Epithelial cell of proximal tubule (primary cell): ENCODE data around the gene ZSCAN30. TPM values are rescaled to one million over a fixed set of nuclear protein-coding genes. Genes with fewer than 3 reads are reported as not detected.

Source experiments
- DNase-seq: peaks from one replicate; pipeline ENCODE4 v3.0.0-alpha.2; 2011; ENCODE audit warnings: low read depth
- H3K4me3 ChIP-seq: 2 replicates; pipeline ENCODE4 v1.5.1; 2011; ENCODE audit warnings: low read depth, mild to moderate bottlenecking, low read length
- total RNA-seq: library from RNA; depleted of rRNA; stranded (reverse); fragments of >200 nt; gene quantifications from 2 replicates; pipeline ENCODE4 v1.2.3, GENCODE V29; 2015
- TF ChIP-seq, protein P1 (sequence below): conservative IDR thresholded peaks from 2 replicates; pipeline ENCODE4 v1.5.1; 2012; ENCODE audit warnings: low read depth, mild to moderate bottlenecking, low read length

Gene ZSCAN30
- total RNA-seq, 1 donor from 2014 or later: 5.1 TPM

GRCh38 chr18:35328868-35329267 lies 38.8 kb upstream of the ZSCAN30 start:
- no peak overlapping the region for H3K4me3 ChIP-seq
- no peak for DNase-seq
- TF ChIP-seq, protein P1, sequence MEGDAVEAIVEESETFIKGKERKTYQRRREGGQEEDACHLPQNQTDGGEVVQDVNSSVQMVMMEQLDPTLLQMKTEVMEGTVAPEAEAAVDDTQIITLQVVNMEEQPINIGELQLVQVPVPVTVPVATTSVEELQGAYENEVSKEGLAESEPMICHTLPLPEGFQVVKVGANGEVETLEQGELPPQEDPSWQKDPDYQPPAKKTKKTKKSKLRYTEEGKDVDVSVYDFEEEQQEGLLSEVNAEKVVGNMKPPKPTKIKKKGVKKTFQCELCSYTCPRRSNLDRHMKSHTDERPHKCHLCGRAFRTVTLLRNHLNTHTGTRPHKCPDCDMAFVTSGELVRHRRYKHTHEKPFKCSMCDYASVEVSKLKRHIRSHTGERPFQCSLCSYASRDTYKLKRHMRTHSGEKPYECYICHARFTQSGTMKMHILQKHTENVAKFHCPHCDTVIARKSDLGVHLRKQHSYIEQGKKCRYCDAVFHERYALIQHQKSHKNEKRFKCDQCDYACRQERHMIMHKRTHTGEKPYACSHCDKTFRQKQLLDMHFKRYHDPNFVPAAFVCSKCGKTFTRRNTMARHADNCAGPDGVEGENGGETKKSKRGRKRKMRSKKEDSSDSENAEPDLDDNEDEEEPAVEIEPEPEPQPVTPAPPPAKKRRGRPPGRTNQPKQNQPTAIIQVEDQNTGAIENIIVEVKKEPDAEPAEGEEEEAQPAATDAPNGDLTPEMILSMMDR: no peak

GRCh38 chr18:35326695-35327387 lies 36.8 kb upstream of the ZSCAN30 start:
- TF ChIP-seq, protein P1: no peak
- DNase-seq: no peak
- no peak overlapping the region for H3K4me3 ChIP-seq

DNA sequence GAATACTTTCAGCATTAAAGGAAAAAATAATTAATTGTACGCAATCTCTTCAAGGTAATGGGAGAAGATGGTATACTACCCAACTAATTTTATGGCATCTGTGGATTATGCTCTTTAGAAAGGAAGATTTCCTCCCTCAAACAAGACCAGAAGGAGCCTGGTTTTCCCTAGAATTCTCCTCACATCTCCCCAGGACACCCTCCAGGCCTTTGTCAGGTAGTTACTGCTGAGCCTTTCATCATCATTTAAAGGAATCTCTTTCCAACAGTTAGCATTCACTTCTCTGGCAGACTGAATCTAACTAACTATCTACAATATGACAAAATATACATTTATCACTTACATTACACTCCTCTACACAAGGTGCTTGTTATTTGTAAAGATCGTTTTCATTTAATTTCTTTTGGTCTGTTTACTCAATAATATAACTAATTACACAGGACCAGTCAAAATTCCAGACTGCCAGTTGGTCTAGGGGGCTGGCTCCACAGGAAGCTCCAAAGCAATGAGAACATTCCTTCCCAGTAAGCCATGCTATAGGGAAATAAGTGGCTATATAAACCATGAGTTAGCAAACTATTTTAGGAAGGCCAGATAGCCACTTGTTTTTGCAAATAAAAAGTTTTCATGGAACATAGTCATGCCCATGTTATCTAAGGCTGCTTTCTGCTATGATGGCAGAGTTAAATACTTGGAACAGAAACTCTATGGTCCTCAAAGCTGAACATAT lies 35.1 kb upstream of the ZSCAN30 start:
- TF ChIP-seq, protein P1: no peak
- no peak for DNase-seq
- no peak overlapping the region for H3K4me3 ChIP-seq

GRCh38 chr18:35322486-35323458 lies 32.7 kb upstream of the ZSCAN30 start:
- TF ChIP-seq, protein P1: no peak
- no peak for DNase-seq
- H3K4me3 ChIP-seq: no peak overlapping the region

- TF ChIP-seq, protein P1: no peak
- no peak overlapping the region for H3K4me3 ChIP-seq
- DNase-seq: no peak
These were observed 21.5 kb upstream of the ZSCAN30 start for GRCh38 chr18:35311496-35311895.

DNA sequence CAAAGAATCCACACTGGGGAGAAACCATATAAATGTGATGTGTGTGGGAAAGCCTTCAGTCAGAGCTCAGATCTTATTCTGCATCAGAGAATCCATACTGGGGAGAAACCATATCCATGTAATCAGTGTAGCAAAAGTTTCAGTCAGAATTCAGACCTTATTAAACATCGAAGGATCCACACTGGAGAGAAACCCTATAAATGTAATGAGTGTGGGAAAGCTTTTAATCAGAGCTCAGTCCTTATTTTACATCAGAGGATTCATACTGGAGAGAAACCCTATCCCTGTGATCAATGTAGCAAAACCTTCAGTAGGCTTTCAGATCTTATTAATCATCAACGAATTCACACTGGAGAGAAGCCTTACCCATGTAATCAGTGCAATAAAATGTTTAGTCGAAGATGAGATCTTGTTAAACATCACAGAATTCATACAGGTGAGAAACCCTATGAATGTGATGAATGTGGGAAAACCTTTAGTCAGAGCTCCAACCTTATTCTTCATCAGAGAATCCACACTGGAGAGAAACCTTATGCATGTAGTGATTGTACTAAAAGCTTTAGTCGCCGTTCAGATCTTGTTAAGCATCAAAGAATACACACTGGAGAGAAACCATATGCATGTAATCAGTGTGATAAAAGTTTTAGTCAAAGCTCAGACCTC lies 16.7 kb upstream of the ZSCAN30 start:
- TF ChIP-seq, protein P1: no peak
- H3K4me3 ChIP-seq: no peak overlapping the region
- no peak for DNase-seq
